GM19240 (cell line): ENCODE measurements around the gene NOD1.
"Not testable (repeated sequence)": the region's sequence is repeated elsewhere in the genome, so short reads cannot be mapped to it uniquely, and the experiment has no call there.

ENCODE experiments used
- DNase-seq: peaks from one replicate; pipeline ENCODE4 v3.0.0; 2011; ENCODE audit warnings: low spot score; ENCODE audit not compliant: insufficient read length

NOD1 gene

GRCh38 chr7:30504301-30505173 lies 26.0 kb upstream of the NOD1 start, which contains the start of gene GGCT:
Gene GGCT, minus strand, starts transcription at chr7:30504829. Its CDS starts 120 bp downstream, at chr7:30504709.
- DNase-seq = peak; percentile 72

GRCh38 chr7:30503274-30504212 lies 25.0 kb upstream of the NOD1 start:
- DNase-seq = no peak

DNA sequence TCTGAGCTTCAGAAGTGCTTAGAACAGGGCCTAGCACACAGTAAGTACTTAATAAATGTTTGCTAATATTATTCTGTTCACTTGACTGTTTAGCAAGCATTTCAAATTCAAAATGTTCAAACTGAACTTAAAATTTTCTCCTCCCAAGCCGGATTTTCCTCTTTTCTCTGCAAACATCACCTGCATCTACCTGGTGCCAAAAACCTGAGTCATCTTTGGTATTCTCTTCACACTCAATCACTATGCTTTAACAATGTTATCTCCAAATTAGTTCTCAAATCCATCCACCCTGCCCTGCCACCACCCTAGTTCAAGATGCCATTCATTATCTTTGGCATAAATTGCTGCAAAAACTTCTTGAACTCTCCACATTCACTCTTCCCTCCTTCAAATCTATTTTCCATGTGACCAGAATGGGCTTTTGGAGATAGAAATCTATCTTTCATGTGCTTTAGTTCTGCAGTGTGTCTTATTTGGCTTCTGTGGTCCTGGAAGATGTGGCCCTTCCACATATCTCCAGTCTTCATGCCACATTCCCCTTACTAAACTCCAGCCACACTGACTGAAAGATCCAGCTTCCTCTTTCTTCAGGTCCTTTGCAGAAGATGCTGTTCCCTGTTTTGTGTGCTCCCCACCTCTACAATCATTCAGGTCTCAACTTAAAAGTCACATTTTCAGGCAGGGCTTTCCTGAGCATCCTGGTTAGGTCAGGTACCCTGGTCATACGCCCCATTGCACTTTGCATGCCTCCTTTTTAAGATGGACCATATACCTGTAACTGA lies 24.1 kb upstream of the NOD1 start:
- no peak for DNase-seq

- no peak for DNase-seq
Measured at GRCh38 chr7:30501264-30501663, 22.7 kb upstream of the NOD1 start.

DNA sequence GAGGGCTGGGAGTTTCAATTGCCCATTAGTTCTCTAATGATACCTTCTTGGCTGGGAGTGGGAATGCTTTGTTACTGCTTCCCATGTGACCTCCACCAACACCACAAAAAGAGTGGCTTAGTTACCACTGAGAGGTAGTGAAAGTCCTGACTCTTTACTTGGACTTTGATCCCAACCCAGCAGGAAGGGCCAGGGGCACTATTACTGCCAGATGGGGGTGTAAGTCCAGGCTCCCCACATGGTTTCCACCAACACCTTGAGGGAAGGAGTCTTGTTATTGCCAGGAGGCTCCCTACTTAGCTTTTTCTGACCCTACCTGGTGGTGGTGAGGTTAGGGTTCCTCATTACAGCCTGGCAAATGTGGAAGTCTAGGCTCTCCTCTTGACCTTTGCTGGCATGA lies 14.6 kb upstream of the NOD1 start:
- DNase-seq = no peak

- DNase-seq = no peak
Measured at GRCh38 chr7:30491417-30491816, 12.8 kb upstream of the NOD1 start.

DNA sequence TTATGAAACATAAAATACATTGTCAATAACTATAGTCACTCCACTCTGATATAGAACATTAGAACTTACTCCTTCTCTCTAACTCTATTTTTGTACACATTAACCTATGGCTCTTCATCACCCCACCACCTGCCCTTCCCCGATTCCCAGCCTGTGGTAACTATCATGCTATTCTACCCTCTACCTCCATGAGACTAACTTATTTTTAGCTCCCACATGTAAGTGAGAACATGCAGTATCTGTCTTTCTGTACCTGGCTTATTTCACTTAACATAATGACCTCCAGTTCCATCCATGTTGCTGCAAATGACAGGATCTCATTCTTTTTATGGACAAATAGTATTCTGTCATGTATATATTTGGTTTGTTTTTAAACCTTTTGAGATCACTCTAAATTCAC lies 8.8 kb upstream of the NOD1 start:
- no peak for DNase-seq

DNA sequence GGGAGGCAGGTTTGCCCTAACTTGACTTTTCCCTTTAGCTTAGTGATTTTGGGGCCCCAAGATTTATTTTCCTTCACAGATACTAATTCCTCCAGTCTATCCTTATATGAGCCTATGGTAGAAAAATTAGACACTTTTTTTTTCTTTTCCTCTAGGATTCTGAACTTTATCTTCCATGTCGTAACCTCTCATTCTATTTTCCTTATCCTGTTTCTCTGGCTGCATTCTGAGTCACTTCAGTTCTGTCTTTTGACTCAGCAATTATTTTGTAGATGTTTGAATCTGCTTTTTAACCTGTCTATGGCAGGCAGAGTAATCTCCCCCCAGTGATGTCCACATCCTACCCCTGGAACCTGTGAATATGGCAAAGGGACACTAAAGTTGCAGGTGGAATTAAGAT lies 7.1 kb upstream of the NOD1 start:
- DNase-seq = no peak

- not testable (repeated sequence) for DNase-seq
Measured at GRCh38 chr7:30481416-30481815, 2.8 kb upstream of the NOD1 start.

GRCh38 chr7:30479202-30480120 lies 877 bp upstream of the NOD1 start:
- no peak for DNase-seq

GRCh38 chr7:30476459-30477145 lies 2.0 kb downstream of the NOD1 start:
- DNase-seq = no peak

DNA sequence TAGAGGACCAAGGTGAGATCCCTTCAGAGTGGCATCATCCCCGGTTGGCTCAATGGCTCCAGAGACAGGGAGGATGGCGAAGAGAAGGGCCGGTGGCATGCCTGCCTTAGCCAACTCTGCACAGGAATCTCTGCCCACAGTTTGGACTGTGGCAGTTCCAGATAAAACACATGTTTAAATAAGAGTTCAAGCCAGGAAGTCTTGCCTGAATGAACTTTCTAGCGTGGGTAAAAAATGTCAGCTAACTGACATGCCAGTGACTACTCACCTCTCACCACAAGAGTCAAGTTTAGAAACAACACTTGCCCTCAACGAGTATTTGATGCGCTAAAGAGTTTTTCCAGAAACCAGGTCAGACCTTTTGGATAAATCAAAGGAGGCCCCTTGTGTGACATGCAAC lies 3.0 kb downstream of the NOD1 start:
- DNase-seq = no peak

DNA sequence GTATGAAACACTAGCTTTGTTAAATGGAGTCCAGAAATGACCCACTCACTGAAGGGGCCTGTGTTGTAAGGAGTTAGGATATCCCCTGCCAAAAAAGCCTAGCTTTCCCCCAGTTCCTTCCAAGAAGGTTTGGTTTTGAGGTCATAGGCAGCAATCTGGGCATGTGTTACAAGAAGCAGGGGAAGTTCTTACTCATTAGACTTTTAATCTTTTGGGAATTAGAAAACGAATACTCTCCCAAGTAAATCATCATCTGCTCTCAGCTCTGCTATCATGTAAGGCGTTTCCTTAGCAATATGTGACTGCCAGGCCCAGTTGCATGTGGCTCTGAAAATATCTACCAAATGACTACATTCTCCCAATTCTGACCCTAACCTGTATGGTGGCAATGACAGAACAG lies 3.7 kb downstream of the NOD1 start:
- DNase-seq = no peak

DNA sequence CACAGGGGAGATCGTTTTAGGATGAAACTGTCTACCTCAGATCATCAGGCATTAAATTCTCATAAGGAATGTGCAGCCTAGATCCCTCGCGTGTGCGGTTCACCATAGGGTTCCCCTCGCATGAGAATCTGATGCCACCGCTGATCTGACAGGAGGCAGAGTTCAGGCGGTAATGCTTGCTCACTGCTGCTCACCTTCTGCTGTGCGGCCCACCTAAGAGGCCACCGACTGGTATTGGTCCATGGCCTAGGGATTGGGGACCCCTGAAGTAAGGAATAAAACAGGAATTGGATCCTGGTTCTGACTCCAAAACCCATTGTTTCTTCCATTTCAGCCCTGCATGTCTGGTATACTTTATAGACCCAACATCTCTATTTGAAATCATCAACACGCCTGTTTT lies 4.1 kb downstream of the NOD1 start:
- DNase-seq = no peak

- DNase-seq = no peak
Measured at GRCh38 chr7:30473903-30474302, 4.7 kb downstream of the NOD1 start.

DNA sequence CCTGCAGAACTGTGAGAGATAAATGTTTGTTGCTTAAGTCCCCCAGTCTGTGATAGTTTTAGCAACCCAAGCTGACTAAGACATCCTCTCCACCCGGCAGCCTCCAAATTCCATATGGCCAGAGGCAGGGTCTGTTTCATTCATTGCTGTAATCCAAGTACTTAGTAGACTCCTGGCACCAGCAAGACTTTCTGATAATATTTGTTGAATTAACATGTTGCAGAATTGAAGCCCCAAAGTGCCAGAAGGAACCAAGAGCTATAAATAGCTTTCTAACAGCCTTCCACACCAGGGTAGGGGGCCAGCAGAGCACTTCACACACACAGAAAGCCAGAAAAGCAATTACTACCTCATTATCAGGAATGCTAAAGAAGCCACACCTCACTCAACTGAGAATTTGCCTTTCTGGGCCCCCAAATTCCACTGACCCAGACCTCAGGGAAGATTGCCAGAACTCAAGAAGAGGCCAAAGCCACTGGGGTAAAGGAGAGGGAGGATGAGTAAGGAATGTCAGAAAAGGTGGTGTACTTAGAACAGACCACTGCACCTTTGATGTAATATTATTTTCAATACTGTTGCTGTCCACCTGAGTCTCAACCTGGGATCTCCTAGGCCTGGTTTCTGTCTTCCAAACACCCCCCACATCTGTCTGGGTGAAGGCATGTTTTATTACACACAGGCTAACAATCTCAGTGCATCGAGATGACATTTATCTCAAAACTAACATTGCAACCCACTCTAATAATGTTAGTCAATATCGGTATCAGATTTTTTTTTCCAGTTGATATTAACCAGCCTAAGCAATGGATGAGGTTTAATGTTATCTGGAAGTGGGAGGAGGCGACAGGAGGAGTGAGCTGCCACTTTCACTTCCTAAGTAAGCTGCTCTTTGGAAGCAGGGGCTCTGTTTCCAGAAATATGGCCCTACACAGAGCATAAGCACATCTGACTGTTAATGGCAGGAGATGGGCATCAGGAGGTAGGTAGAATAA lies 5.5 kb downstream of the NOD1 start:
- DNase-seq = no peak

GRCh38 chr7:30472081-30472783 lies 6.4 kb downstream of the NOD1 start:
- DNase-seq = no peak

DNA sequence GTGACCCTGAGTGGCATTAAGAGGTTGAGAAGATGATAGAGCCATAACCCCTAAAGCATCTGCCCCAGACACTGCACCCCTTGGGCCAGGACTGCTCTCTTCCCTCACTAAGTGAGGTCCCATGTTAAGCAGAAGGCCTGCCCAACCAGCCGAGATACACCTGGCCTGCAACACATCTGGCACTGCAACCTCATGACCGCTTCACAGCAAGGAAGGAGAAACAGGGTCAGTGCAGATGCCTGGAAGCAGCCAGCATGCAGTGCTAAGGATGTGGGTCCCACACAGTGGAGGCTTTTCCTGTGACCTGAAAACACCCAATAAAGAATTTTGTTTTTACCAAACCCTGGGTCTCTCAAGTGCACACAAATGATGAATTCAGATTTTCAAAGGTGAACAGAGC lies 7.4 kb downstream of the NOD1 start:
- no peak for DNase-seq
